ENCODE data around the gene ARID1B.

The ARID1B gene

GRCh38 chr6:157213426-157213825, 436.2 kb downstream of the ARID1B start:
- H3K36me3 Mint-ChIP-seq, result peaks cover 15% of the 10 kb centered on the region
- DNase-seq (ENCODE audit: low spot score in 2 of 2) (no peak), ATAC-seq (no peak)
- no peaks in the 10 kb centered on the region for H3K9me3 Mint-ChIP-seq
- peaks cover 22% of the 10 kb centered on the region for H3K4me1 Mint-ChIP-seq
- H3K27ac Mint-ChIP-seq, result no peak overlapping the region
- no peak overlapping the region for H3K4me3 Mint-ChIP-seq

- H3K4me3 Mint-ChIP-seq, result no peak overlapping the region
- peaks cover 22% of the 10 kb centered on the region for H3K4me1 Mint-ChIP-seq
- peaks cover 9% of the 10 kb centered on the region for H3K36me3 Mint-ChIP-seq
- no peaks in the 10 kb centered on the region for H3K9me3 Mint-ChIP-seq
- no peak for ATAC-seq
- H3K27ac Mint-ChIP-seq, result no peak overlapping the region
- no peak for DNase-seq (ENCODE audit: low spot score in 2 of 2)
Observed at GRCh38 chr6:157213907-157214565, 436.9 kb downstream of the ARID1B start.

- Mint-ChIP-seq H3K4me3 (no peak overlapping the region), H3K36me3 (peaks cover 6% of the 10 kb centered on the region), H3K4me1 (peaks cover 16% of the 10 kb centered on the region), H3K9me3 (no peaks in the 10 kb centered on the region), H3K27ac (no peak overlapping the region)
- DNase-seq (ENCODE audit: low spot score in 2 of 2), result no peak
- no peak for ATAC-seq
Observed at GRCh38 chr6:157215717-157216116, 438.5 kb downstream of the ARID1B start.

GRCh38 chr6:157216570-157216969, 439.4 kb downstream of the ARID1B start:
- Mint-ChIP-seq H3K27ac (peak overlapping the region; percentile 93), H3K4me3 (no peak overlapping the region), H3K4me1 (peaks cover 25% of the 10 kb centered on the region), H3K36me3 (peaks cover 6% of the 10 kb centered on the region), H3K9me3 (no peaks in the 10 kb centered on the region)
- no peak for DNase-seq (ENCODE audit: low spot score in 2 of 2)
- peak; percentile 70 for ATAC-seq

- ATAC-seq, result no peak
- Mint-ChIP-seq H3K4me1 (peaks cover 33% of the 10 kb centered on the region), H3K36me3 (peaks cover 6% of the 10 kb centered on the region), H3K9me3 (no peaks in the 10 kb centered on the region), H3K27ac (peak overlapping the region; percentile 93), H3K4me3 (no peak overlapping the region)
- no peak for DNase-seq (ENCODE audit: low spot score in 2 of 2)
Observed at GRCh38 chr6:157217198-157217893, 440.2 kb downstream of the ARID1B start.

- Mint-ChIP-seq H3K27ac (no peak overlapping the region), H3K4me3 (no peak overlapping the region), H3K4me1 (peaks cover 39% of the 10 kb centered on the region), H3K36me3 (peaks cover 6% of the 10 kb centered on the region), H3K9me3 (no peaks in the 10 kb centered on the region)
- DNase-seq (ENCODE audit: low spot score in 2 of 2) (no peak), ATAC-seq (no peak)
Observed at GRCh38 chr6:157217894-157218370, 440.8 kb downstream of the ARID1B start.

- no peak overlapping the region for H3K4me3 Mint-ChIP-seq
- no peak overlapping the region for H3K27ac Mint-ChIP-seq
- DNase-seq (ENCODE audit: low spot score in 2 of 2), result no peak
- peaks cover 41% of the 10 kb centered on the region for H3K4me1 Mint-ChIP-seq
- no peaks in the 10 kb centered on the region for H3K9me3 Mint-ChIP-seq
- peaks cover 6% of the 10 kb centered on the region for H3K36me3 Mint-ChIP-seq
- no peak for ATAC-seq
Observed at GRCh38 chr6:157218371-157219198, 441.4 kb downstream of the ARID1B start.

- Mint-ChIP-seq H3K4me1 (peaks cover 41% of the 10 kb centered on the region), H3K9me3 (no peaks in the 10 kb centered on the region), H3K27ac (no peak overlapping the region), H3K4me3 (no peak overlapping the region), H3K36me3 (peaks cover 4% of the 10 kb centered on the region)
- ATAC-seq (no peak), DNase-seq (ENCODE audit: low spot score in 2 of 2) (no peak)
Observed at GRCh38 chr6:157219201-157220200, 442.3 kb downstream of the ARID1B start.

- H3K9me3 Mint-ChIP-seq, result no peaks in the 10 kb centered on the region
- peak overlapping the region; percentile 88 for H3K27ac Mint-ChIP-seq
- no peak for ATAC-seq
- peaks cover 41% of the 10 kb centered on the region for H3K4me1 Mint-ChIP-seq
- DNase-seq (ENCODE audit: low spot score in 2 of 2), result no peak
- H3K36me3 Mint-ChIP-seq, result no peaks in the 10 kb centered on the region
- H3K4me3 Mint-ChIP-seq, result peak overlapping the region; percentile 77
Observed at GRCh38 chr6:157220485-157220884, 443.3 kb downstream of the ARID1B start.

- Mint-ChIP-seq H3K27ac (peak overlapping the region; percentile 88), H3K4me3 (peak overlapping the region; percentile 77), H3K36me3 (no peaks in the 10 kb centered on the region), H3K4me1 (peaks cover 41% of the 10 kb centered on the region), H3K9me3 (no peaks in the 10 kb centered on the region)
- DNase-seq (ENCODE audit: low spot score in 2 of 2), result peak; percentile 78 to 86
- peak; percentile 92 for ATAC-seq
Observed at GRCh38 chr6:157221049-157221816, 444.1 kb downstream of the ARID1B start.

- Mint-ChIP-seq H3K36me3 (no peaks in the 10 kb centered on the region), H3K4me1 (peaks cover 36% of the 10 kb centered on the region), H3K4me3 (peak overlapping the region; percentile 77), H3K27ac (peak overlapping the region; percentile 88), H3K9me3 (no peaks in the 10 kb centered on the region)
- no peak for ATAC-seq
- DNase-seq (ENCODE audit: low spot score in 2 of 2), result no peak
Observed at GRCh38 chr6:157221817-157222175, 444.6 kb downstream of the ARID1B start.

GRCh38 chr6:157222201-157222981, 445.2 kb downstream of the ARID1B start:
- no peak for ATAC-seq
- H3K9me3 Mint-ChIP-seq, result no peaks in the 10 kb centered on the region
- peaks cover 34% of the 10 kb centered on the region for H3K4me1 Mint-ChIP-seq
- peak overlapping the region; percentile 88 for H3K27ac Mint-ChIP-seq
- no peak for DNase-seq (ENCODE audit: low spot score in 2 of 2)
- peak overlapping the region; percentile 77 for H3K4me3 Mint-ChIP-seq
- H3K36me3 Mint-ChIP-seq, result no peaks in the 10 kb centered on the region

GRCh38 chr6:157223021-157223430, 445.8 kb downstream of the ARID1B start:
- no peaks in the 10 kb centered on the region for H3K36me3 Mint-ChIP-seq
- ATAC-seq, result no peak
- peak overlapping the region; percentile 88 for H3K27ac Mint-ChIP-seq
- no peak for DNase-seq (ENCODE audit: low spot score in 2 of 2)
- no peak overlapping the region for H3K4me3 Mint-ChIP-seq
- no peaks in the 10 kb centered on the region for H3K9me3 Mint-ChIP-seq
- peaks cover 36% of the 10 kb centered on the region for H3K4me1 Mint-ChIP-seq

Data from stimulated activated effector memory CD8-positive, alpha-beta T cell treated with anti-CD3 and anti-CD28 coated beads, Interleukin-12 subunit alpha, Interleukin-12 subunit beta, amount 100 ng/mL, for 72 hours (primary cell).